Ascending aorta (tissue), 2 donors: ENCODE data around the gene TMOD1. TPM values are rescaled to one million over a fixed set of nuclear protein-coding genes. Genes with fewer than 3 reads are reported as not detected.

Source experiments
- DNase-seq, 2 donors: peaks; one replicate each; pipeline ENCODE4 v3.0.0-alpha.2; 2019; ENCODE audit warnings: low spot score in 2 of 2
- H3K27ac ChIP-seq, 2 donors: fragments of 200-600 bp; sonication (generic); one replicate each; pipeline ENCODE4 v1.5.1; 2016 to 2017; ENCODE audit warnings: mild to moderate bottlenecking in 1 of 2
- H3K27me3 ChIP-seq: fragments of 200-600 bp; sonication (generic); one replicate; pipeline ENCODE4 v1.5.1; 2017
- H3K36me3 ChIP-seq, 2 donors: fragments of 200-600 bp; sonication (generic); one replicate each; pipeline ENCODE4 v1.5.1; 2016
- H3K4me1 ChIP-seq, 2 donors: fragments of 200-600 bp; sonication (generic); one replicate each; pipeline ENCODE4 v1.5.1; 2016 to 2017; ENCODE audit warnings: mild to moderate bottlenecking in 1 of 2
- H3K4me3 ChIP-seq, 2 donors: fragments of 200-600 bp; sonication (generic); one replicate each; pipeline ENCODE4 v1.5.1; 2016 to 2017; ENCODE audit warnings: mild to moderate bottlenecking in 1 of 2
- H3K9me3 ChIP-seq, 2 donors: fragments of 200-600 bp; sonication (generic); one replicate each; pipeline ENCODE4 v1.5.1; 2016
- CTCF ChIP-seq, 3 experiments: fragments of 200-600 bp in 2 of 3; fragments of 450-650 bp in 1 of 3; sonication (generic) in 2 of 3; IDR thresholded peaks; one replicate each; pipeline ENCODE4 v1.5.1; 2016 to 2019; ENCODE audit warnings: antibody characterized with exemption in 3 of 3, mild to moderate bottlenecking in 1 of 3, moderate library complexity in 1 of 3
- intact Hi-C: fragments of 100-400 bp; cut with DNase I; formaldehyde crosslinking; loops from one replicate; pipeline ENCODE4 v1.15.1; 2023
- total RNA-seq: library from RNA; depleted of rRNA; stranded (reverse); fragments of >200 nt; gene quantifications from one replicate; pipeline ENCODE4 v1.1.0, GENCODE V29; 2016

TMOD1 gene
- total RNA-seq, 1 donor from 2014 or later: 17.1 TPM

DNA sequence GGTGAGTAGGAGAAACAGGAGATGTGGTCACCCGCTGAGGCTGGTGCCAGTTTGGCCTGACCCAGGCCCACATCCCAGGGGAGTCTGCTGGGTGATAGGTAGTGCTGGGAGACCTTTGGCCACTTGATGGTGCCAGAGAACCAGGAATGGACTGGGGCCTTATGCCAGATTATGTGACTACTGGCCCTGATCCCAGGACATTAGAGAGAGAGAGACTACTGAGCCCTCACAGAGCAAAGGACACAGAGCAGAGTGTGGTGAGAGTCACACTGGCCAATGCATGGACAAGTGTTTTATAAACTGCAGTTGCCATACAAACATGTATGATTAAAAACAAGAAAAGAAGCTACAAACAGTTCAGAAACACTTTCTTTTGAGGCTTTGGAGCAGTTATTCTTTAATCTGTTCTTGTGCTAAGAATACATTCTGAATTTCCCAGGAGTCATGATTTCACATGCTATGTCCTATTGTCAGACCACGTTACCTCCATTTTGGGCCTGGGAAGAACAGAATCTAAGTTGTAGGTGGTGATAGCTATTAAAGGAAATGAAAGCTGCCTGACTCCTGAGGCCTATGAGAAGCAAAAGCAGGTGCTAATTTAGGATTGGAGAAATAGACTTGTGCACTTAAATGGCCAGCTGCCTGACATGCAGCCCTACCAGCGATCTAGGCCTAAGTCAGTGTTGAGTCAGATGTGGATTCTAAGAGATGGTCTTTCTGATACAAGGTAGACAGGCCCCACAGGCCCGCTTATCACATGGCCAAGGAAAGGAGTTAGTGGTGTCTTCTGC lies 32.6 kb upstream of the TMOD1 start:
- peak overlapping the region; percentile 73 to 78 for H3K27ac ChIP-seq
- TF ChIP-seq CTCF (IDR thresholded peaks at IDR 0.05): peak; percentile 80 to 91 (median 85)
- intact Hi-C loops: loop anchor here (1.0 to 5.0 kb wide), 4 partner anchors 32 to 146 kb away; partner anchors contain the start of genes TDRD7 and TMOD1

DNA sequence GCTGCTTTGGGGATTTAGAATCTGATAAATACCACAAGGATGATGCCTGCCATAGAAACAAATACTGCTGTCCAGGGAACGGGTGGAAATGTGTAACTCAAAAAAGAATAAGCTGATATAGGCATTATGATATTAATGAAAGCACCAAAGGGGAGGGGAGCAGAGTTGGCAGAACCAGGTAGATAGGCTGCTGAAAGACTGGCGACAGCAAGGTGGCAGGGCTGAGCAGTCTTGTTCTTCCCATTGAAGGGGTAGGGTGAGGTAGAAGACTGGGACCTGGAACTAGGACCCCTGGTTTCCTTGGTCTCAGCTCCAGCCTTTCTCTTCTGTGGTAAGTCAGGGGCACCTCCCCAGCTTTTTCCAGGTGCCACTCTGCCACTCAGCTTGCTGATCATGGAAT lies 31.4 kb upstream of the TMOD1 start:
- Histone ChIP-seq H3K4me1 (peaks cover 3 to 10% of the 10 kb centered on the region in 2 donors), H3K9me3 (no peaks in the 10 kb centered on the region), H3K27ac (peak overlapping the region; percentile 73 to 78), H3K36me3 (peaks cover 10 to 17% of the 10 kb centered on the region in 2 donors), H3K4me3 (no peak overlapping the region), H3K27me3 (no peaks in the 10 kb centered on the region)
- intact Hi-C loops: no loop called here
- DNase-seq: no peak
- TF ChIP-seq CTCF (IDR thresholded peaks at IDR 0.05): peak in 1 of 3 experiments; percentile 46

More for the DNA sequence above, 32.6 kb upstream of the TMOD1 start:
- DNase-seq: peak; percentile 29 to 95
- H3K4me3 ChIP-seq: no peak overlapping the region
- H3K27me3 ChIP-seq: no peaks in the 10 kb centered on the region
- peaks cover 3 to 10% of the 10 kb centered on the region in 2 donors for H3K4me1 ChIP-seq
- H3K36me3 ChIP-seq: peaks cover 5 to 13% of the 10 kb centered on the region in 2 donors
- no peaks in the 10 kb centered on the region for H3K9me3 ChIP-seq

- Histone ChIP-seq H3K9me3 (no peaks in the 10 kb centered on the region), H3K4me1 (peaks cover 0 to 10% of the 10 kb centered on the region in 2 donors), H3K27me3 (no peaks in the 10 kb centered on the region), H3K4me3 (no peak overlapping the region), H3K36me3 (peaks cover 15 to 20% of the 10 kb centered on the region in 2 donors), H3K27ac (no peak overlapping the region)
- DNase-seq: no peak
- intact Hi-C loops: no loop called here
- TF ChIP-seq CTCF (IDR thresholded peaks at IDR 0.05): no peak
Observed at GRCh38 chr9:97473717-97474116, 27.7 kb upstream of the TMOD1 start.

DNA sequence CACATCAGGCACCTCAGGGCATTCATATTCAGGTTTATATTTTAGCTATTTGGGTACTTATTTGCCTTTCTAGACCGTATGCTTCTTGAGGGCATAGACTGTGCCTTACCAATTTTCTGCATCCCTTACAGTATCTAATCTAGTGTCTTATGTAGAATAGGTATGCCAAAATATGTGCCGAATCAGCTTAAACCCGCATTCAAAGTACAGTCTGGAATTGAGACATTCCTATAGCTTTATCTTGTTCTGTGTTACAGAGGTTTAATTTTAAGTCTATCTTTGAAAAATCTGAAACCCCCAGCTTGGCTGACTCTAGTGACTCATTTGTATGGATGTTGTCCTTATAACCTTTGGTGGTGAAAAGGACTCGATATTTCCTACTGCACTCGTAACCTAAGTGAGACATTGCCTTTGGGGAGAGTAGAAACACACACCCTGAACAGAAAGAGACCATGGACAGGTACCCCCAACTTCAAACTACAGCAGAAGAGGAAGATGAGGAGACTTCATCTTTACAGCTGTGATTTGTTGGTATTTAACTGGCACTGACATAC lies 27.0 kb upstream of the TMOD1 start:
- H3K27me3 ChIP-seq: no peaks in the 10 kb centered on the region
- H3K4me3 ChIP-seq: no peak overlapping the region
- H3K36me3 ChIP-seq: peaks cover 15 to 20% of the 10 kb centered on the region in 2 donors
- H3K9me3 ChIP-seq: no peaks in the 10 kb centered on the region
- H3K27ac ChIP-seq: no peak overlapping the region
- TF ChIP-seq CTCF (IDR thresholded peaks at IDR 0.05): no peak
- no peak for DNase-seq
- intact Hi-C loops: no loop called here
- peaks cover 0 to 7% of the 10 kb centered on the region in 2 donors for H3K4me1 ChIP-seq

GRCh38 chr9:97475059-97475458 lies 26.4 kb upstream of the TMOD1 start:
- TF ChIP-seq CTCF (IDR thresholded peaks at IDR 0.05): no peak
- H3K9me3 ChIP-seq: no peaks in the 10 kb centered on the region
- intact Hi-C loops: no loop called here
- no peak overlapping the region for H3K27ac ChIP-seq
- H3K4me3 ChIP-seq: no peak overlapping the region
- H3K27me3 ChIP-seq: no peaks in the 10 kb centered on the region
- H3K4me1 ChIP-seq: peaks cover 0 to 6% of the 10 kb centered on the region in 2 donors
- H3K36me3 ChIP-seq: peaks cover 15 to 20% of the 10 kb centered on the region in 2 donors
- DNase-seq: no peak
